GM21786 (cell line): ENCODE results near the gene STK40.

Source experiments
- ATAC-seq: cut with Tn5 transposase; IDR thresholded peaks from one replicate; pipeline ENCODE4 v1.9.1; 2021; ENCODE audit not compliant: unreplicated experiment

The STK40 gene

DNA sequence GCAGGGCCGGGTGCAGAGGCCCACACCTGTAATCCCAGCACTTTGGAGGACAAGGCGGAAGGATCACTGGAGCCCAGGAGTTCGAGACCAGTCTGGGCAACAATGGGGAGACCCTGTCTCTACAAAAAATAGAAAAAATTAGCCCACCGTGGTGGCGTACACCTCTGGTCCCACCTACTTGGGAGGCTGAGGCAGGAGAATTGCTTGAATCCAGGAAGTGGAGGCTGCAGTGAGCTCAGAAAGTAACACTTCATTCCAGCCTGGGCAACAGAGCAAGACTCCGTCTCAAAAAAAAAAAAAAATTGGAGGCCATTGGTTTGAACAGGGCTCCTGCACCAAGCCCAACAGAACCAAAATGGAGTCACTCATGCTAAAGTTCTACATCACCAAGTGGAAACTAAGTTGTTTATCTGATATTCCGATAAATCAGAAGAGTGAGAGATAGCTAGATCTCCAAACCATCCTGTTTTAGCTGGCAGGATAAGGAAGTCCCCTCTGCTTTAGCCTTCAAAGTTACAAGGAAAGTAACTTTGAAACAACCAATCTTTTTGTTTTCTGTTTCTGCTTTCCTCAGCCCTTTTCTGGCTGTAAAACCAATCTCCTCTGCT, 12.8 kb upstream of the STK40 start:
- ATAC-seq, result no peak

- ATAC-seq, result peak; percentile 83
These were observed 11.9 kb upstream of the STK40 start, which contains the start of gene LSM10 for GRCh38 chr1:36397378-36398230. Gene LSM10 (minus strand): TSS chr1:36397908. CDS start chr1:36394129, 3,779 bp downstream.

GRCh38 chr1:36397083-36397377, 11.3 kb upstream of the STK40 start:
- ATAC-seq, result peak; percentile 11

- no peak for ATAC-seq
These were observed 10.6 kb upstream of the STK40 start for GRCh38 chr1:36396359-36396758.

DNA sequence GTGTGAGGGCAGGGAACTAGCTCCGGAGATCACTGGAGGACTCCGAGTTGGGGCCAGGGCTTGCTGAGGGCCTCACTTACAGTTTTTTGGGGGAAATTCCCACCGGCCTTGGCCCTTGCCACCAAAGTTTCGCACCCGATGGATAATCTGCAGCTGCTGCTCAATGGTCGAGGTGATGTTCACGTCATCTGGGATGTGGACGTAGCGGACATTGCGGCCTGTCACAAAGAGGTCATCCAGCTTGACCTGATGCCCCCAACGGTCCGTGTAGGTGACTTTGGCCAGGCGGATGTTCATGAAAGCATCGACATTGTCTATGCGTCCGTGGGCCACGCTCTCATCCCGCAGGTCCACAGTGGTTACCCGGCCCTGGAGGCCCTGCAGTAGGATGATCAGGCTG, 8.0 kb upstream of the STK40 start:
- no peak for ATAC-seq

- ATAC-seq, result no peak
These were observed 7.1 kb upstream of the STK40 start for GRCh38 chr1:36392836-36393235.

DNA sequence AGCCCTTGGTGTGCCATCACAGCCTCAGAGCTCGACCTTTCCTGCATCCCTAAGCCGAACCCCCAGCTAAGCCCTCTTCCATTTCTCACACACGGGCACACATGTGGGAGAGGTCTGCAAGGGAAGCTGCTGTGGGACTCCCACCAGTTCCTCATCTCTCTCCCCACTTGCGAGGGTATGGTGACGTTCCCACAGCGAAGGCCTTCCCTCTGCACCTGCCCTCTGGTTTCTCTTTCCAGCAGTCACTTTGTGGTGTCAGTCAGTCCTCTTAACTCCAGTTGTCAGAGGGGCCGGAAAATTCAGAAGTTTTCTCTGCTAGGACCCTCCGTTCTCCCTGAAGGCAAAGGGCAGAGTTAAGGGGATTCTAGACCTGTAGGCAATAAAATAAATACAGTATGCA, 5.5 kb upstream of the STK40 start:
- ATAC-seq, result no peak

DNA sequence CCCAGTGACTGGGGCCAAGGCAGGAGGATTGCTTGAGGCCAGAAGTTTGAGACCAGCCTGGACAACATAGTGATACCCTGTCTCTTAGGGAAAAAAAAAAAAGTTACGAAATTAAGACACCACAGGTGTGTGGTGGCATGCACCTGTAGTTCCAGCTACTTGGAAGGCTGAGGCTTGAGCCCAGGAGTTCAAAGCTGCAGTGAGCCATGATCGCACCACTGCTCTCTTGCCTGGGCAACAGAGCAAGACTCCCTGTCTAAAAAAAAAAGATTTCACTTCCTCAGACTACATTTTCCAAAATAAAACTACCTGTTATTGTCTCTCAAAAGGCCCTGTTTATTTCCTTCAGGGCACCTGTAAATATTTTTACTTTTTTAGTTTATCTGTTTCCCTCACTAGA, 4.7 kb upstream of the STK40 start:
- ATAC-seq, result no peak

GRCh38 chr1:36389999-36390398, 4.3 kb upstream of the STK40 start:
- ATAC-seq, result no peak

- ATAC-seq, result no peak
These were observed 3.5 kb upstream of the STK40 start for GRCh38 chr1:36389261-36389660.

GRCh38 chr1:36387141-36387949, 1.6 kb upstream of the STK40 start:
- ATAC-seq, result no peak

DNA sequence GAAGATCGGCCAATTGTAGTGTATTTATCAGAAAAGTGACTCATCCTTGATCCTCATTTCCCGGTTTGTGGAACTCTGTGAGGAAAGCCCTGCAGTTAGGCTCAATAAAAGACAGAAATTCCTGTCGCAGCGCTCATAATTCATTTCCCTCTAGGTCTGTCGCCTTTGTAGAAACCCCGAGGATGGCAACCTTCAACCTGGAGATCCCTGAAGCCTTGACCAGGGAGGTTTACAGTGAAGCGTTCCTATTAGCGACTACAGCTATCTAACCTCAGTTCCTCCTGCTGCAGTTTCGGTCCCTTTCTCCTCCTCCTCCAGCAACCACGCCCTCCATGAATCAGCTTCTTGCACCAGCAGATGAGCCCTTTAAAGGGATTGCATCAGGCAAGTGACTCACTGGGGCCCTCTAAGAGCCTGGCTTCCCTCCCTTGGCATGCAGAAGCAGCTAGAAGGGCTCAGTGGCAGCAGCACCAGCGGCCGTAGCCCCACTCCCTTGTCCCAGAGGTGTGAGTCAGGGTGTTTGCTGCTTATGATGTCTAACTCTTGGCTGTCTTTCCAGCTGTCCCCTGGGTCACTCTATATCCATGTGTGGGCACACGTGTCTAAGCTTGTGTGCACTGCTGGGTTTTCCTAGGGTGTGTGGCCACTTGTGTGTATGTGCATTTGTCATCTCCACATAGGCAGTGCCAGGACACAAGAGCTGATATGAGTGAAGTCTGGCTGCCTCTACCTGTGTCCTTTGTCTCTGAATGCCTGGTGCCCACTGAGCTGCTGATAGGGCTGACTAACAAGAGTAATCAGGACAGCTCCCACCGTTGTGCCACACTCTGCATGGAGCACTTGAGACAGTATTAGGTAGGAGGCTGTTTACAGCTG, 779 bp upstream of the STK40 start:
- ATAC-seq, result peak; percentile 48

- no peak for ATAC-seq
These were observed 948 bp downstream of the STK40 start for GRCh38 chr1:36384542-36385409.

DNA sequence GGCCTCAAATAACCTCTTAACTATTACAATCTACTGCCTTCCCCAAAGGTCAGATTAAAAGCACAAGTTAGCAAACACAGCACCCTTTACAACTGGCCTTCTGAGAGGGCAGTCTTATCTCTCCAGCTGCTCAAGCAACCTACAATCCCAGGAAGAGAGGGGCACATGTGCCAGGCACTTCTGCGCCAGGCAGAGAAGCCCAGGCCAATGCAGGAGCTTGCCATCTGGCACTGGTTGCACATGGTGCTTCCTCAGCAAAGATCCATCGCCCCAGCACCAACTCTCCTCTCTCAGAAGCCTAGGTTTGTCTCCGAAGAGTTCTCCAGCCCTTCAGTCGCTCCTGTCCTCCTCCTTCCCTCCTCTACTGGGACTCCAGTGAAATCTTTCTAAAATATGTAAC, 2.5 kb downstream of the STK40 start:
- ATAC-seq, result no peak

- ATAC-seq, result no peak
These were observed 3.1 kb downstream of the STK40 start for GRCh38 chr1:36382669-36383068.

- ATAC-seq, result no peak
These were observed 3.5 kb downstream of the STK40 start for GRCh38 chr1:36382231-36382630.

DNA sequence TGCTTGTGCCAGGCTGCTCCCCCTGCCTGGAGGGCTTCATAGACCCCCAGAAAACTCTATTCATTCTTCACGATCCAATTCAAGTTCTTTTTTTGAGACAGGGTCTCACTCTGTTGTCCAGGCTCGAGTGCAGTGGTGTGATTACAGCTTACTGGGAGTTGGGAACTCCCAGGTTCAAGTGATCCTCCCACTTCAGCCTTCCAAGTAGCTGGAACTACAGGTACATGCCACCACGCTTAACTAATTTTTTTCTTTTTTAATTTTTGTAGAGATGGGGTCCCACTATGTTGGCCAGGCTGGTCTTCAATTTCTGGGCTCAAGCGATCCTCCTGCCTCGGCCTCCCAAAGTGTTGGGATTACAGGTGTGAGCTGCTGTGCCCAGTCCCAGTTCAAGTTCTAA, 4.3 kb downstream of the STK40 start:
- no peak for ATAC-seq

GRCh38 chr1:36380782-36381181, 4.9 kb downstream of the STK40 start:
- ATAC-seq, result no peak

GRCh38 chr1:36380143-36380619, 5.5 kb downstream of the STK40 start:
- no peak for ATAC-seq
